ENCODE data around the gene THBS1. TPM values are rescaled to one million over a fixed set of nuclear protein-coding genes. Genes with fewer than 3 reads are reported as not detected.

THBS1 gene
- polyA plus RNA-seq (ENCODE audit: insufficient read length), result 50.9 TPM

DNA sequence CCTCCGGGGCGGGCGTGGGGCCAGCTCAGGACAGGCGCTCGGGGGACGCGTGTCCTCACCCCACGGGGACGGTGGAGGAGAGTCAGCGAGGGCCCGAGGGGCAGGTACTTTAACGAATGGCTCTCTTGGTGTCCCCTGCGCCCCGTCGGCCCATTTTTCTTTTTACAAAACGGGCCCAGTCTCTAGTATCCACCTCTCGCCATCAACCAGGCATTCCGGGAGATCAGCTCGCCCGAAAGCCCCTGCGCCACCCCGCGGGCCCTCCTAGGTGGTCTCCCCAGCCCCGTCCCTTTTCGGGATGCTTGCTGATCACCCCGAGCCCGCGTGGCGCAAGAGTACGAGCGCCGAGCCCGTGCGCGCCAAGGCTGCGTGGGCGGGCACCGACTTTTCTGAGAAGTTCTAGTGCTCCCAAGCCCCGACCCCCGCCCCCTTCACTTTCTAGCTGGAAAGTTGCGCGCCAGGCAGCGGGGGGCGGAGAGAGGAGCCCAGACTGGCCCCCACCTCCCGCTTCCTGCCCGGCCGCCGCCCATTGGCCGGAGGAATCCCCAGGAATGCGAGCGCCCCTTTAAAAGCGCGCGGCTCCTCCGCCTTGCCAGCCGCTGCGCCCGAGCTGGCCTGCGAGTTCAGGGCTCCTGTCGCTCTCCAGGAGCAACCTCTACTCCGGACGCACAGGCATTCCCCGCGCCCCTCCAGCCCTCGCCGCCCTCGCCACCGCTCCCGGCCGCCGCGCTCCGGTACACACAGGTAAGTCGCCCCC, at the start of gene THBS1:
Gene THBS1 (plus strand): TSS at position 595 of the 757 bp plus-strand sequence. CDS start 779 bp downstream, outside the sequence.
- peak; percentile 90 for DNase-seq

DNA sequence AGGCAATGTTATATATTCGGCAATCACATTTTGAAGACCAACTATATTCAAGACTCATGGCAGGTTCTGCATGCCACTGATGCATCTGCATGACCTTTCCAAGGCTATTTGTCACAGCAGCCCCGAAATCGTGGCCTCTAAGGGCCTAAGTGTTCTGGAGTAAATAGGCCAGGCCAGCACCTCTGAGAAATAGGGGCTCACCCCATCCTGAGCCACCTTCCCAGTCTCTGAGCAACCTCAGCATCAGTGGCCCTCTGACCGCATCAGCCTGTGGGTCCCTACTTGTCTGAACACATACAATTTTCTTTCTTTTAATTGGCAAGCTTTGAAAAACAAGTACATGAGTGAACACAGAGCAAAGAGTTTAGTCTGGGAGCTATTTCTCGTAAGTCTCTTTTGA, 45.9 kb upstream of the THBS1 start:
- no peak for DNase-seq

DNA sequence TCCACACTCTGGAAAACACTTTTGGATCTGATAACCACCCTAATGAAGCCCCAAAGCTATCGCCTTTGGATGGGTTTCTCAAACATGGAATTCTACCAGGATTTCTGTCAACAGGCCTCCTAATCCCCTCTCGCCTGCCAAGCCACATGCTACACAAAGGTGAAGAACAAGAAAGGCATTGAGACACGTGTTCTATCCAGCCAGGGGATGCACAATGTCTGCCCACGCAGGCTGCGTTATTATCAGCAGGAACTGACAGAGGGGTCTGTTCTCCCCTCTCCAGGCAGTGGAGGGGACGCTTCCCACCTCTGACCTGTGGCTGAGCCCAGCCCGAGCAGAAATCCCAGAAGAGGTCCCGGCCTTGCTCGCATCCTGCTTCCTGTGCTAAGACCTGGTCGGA, 45.4 kb upstream of the THBS1 start:
- DNase-seq, result no peak

DNA sequence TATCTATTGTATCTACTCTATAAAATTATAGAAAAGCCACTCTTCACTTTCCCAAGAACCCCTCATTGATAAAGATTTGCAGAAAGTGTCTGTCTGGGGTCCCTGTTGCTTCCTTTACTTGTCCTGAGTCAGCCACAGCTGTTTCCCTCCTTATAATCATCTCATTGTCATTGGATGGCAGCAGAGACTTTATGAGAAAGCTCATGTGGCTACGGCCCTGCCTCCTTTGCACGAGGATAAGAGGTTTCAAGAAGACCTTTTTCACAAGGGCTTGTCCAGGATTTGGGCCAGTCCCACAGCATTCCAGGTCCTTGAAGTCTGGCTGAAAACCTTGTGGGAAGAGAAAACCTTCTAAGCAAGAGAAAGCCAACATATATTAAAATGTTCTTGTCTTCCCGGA, 41.9 kb upstream of the THBS1 start:
- no peak for DNase-seq

DNA sequence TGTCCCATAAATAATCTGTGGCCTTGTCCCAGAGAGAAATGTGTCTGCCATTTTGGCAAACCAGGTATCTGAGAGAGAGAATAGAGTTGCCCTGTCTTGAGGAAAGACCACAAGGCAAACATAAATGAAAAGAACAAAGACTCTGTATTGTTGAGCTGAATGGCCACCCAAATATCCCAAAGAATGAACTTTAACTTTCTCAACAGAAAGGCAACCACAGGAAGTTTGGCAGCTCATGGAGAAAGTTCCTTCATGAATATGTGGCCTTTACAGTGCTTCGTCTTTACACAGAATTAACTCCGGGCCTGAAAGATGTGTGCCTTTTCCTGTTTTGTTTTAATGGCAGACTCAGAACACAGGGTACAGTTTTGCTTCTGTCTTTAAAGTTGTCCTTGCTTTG, 41.4 kb upstream of the THBS1 start:
- DNase-seq, result no peak

DNA sequence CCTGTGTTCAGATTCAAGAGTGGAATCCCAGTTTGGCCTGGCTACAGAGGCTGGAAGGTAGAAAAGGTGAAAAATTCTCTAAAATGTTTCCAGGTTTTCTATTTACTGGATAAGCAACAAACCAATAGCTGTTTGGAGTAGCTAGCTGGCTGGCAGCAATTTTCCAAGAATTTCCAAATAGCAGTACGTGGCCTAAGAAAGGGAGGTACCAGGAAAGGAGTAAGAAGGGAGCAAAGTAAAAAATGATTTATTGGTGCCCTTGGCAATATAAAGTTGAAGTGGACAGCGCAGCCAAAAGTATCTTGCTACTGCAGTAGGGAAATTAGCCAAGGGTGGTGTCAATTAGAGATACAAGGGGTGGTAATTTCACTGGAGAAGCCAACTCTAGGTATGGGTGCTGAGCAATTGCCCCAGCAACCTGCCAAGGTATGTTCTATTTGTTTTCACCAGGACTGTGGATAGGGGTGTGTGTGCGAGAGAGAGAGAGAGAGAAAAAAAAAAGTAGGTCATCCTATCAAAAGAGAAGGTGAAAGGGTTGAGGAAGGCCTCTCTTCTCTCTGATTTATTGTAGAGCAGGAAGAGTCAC, 40.8 kb upstream of the THBS1 start:
- no peak for DNase-seq

DNA sequence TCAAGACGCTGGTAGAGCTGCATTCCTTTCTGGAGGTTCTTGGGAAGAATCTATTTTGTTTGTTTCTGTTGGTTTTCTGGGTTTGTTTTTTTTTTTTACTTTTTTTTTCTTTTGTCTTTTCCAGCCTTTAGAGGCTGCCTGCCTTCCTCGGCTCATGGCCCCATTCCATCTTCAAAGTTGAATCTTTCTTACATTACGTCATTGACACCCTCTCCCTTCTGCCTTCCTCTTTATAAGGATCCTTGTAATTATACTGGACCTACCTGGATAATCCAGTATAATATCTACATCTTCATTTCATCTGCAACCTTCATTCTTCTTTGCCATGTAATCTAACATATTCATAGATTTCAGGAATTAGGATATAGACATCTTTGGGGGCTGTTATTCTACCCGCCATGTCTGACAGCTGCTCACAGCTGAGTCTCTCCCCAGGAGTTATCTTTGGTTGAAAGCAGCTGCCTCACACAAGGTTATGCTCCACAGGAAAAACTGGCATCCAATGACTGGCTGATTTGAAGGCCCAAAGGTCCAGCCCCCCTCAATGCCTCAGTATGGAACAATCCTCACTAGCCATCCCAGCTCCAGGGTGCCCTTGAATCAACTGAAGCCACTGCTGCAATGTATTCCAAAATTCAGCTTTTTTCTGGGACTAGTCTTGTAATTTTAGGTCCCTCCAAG, 38.4 kb upstream of the THBS1 start:
- no peak for DNase-seq

DNA sequence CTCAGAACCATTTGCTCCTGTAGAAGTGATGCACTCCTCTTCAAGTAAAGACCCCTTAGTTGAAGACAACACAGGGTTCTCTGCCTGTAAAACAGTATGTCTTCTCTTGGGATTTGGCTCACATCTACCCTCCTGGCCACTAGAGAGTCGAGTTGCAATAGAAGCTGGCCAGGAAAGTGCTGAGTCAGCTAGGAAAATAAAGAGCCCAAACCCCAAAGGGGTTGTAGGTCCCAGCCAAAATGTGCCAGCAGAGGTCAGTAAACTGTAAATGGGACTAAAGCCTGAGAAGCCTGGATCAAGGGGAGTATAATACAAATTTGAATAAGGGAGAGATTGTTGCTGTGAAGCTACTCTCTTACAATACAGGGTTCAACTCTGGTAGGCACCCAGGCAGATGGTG, 37.2 kb upstream of the THBS1 start:
- no peak for DNase-seq

DNA sequence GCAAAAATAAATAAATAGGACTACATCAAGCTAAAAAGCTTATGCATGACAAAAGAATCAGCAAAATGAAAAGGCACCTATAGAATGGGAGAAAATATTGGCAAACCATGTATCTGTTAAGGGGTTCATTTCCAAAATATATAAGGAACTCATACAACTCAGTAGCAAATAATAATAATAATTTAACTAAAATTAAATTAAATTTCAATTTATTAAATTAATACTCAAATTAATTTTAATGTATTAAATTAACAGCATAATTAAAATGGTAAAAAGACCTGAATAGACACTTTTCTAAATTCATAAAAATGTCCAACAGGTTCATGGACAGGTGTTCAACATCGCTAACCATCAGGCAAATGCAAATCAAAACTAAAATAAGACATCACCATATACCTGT, 34.0 kb upstream of the THBS1 start:
- no peak for DNase-seq

DNA sequence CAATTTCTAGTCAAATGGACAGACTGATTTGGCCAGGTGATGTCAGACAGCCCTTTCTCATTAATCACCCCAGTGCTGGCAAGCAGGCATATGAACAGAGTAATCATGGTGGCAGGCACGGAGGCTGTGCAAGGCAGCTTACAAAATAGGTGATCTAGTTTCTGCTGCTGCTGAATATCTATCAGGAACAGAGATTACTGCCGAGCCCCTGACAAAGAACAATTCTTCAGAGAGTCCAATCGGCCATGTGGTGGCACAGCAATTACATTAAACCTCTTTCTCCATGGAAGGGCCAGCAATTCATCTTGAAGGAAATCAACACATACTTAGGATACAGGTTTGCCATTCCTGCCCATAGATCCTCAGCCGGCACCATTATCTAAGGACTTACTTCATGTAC, 32.3 kb upstream of the THBS1 start:
- DNase-seq, result no peak

DNA sequence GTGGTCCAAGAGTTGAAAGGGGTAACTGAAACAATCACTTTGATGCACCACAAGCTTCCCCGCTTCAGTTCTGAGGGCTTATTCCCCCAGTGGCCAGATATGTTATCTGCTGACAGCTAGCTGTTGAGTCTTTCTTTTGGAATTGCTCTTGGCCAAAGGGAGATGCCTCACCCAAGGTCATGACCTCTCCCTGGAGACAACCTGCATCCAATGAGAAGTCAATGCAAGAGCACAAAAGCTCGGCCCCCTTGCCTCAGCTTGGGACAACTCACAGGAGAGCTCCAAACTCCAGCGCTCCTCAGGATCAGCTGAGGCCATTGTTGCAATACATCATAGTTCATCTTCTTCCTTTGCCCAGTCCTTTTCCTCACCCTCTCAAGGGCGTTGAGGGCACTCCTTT, 31.0 kb upstream of the THBS1 start:
- DNase-seq, result no peak

DNA sequence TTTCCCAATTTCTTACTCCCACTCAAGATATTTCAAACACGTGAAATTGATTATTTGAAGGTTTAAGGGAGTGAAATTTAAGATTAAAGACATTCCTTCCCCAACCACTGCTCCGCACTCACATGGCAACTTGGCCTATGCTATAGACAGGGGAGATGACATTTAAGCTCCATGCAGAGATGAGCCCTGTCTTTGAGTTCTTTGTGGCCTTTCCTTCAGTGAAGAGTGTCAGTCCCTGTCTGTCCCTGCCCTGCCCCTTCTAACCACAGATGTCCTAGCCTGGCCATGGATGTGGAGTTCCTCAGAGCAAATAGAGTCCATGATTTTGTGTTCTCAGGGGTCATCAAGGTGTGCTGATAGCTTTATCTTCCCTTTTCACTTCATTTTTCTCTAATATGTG, 29.4 kb upstream of the THBS1 start:
- DNase-seq, result no peak

DNA sequence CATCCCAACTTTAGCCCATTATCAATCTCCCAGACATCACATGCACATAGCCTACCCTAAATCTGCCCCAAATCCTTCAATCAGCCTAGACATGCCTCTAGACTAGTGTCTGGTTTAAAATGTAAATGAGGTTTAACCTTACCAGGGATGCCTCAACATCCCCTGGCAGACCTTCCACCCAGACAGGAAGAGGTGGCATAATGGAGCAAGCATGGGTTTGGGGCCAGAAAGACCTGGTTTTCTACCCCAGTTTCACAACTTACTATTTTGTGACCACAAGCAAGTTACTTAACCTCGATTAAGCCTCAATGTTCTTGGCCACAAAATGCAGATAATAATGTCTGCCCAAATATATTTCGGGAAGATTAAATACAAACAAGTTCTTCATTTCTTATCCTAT, 28.3 kb upstream of the THBS1 start:
- DNase-seq, result no peak

DNA sequence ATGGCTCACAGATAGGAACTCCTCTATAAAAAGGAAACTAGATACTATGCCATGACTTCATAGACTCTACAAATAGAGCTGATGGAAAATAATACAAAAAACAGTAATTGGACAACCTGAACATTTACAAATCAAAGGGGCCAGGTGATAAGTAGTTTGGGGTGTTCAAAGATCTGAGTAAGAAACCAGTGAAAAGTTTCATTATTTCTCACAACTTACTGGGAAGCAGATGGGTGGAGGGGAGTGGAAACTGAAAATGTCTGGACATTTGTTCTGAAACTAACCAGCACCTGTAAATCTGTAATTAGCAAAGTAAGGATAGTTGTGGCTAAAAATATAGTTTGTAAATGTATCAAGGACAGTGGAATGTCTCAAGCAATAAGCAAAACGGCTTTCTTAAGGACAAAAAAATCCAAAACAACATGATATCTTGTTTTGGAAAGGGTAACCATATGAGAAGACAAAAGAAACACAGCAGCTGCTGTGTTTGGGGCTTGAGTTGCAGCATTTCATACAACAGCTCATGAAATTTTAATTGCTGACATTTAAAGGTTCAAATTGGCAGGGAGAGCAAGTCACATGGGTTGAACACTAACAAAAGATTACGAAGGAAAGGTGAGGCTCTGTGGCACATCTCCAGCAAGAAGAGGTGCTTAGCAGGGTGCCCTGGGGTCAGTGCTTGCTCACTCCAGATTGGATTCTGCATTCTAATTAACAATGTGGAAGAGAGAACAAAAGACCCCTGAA, 26.8 kb upstream of the THBS1 start:
- no peak for DNase-seq

DNA sequence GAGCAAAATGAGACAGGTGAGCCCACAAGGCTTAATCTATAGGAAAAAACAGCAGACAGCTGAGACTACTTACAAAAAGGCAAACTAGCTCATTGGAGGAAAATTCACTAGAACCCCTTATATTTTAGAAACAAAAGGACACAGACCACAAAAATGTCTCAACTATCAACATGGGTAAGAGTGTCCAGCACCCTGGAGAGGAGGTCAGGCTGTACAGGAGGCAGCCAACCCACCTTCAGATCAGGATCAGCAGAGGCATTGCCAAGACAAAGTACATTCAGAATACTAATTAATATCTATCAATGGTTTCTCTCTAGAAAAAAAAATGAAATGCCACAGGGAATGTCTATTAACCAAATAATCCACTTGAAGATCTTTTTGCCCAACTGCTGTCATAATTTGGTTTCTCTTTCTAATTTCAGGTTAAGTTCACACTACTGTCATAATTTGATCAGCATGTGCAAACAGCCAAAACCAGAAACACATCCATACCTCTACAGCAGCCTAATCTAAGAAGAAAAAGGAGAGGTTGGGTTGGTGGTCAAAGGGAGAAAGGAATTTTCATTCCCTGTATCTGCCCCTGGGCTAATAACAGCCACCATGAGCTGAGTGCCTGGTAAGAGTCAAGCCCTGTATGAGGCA, 26.0 kb upstream of the THBS1 start:
- DNase-seq, result no peak

DNA sequence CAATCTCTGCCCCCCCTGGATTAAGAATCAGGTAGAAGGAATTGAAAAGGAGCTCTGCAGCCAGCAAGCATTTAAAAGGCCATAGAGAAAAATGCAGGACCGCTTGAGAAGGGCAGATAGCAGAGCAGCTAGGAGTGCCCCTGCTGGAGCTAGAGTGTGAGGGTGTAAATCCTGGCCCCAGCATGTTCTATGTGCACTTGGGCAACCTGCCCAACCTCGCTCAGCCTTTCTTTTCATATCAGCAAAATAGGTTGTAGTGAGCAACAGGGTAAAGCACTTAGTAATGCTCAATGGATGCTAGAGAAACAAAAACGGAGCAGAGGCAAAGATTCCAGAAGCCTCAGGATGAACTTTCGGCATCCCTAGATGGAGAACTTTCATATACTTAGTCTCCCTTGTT, 25.0 kb upstream of the THBS1 start:
- DNase-seq, result no peak

DNA sequence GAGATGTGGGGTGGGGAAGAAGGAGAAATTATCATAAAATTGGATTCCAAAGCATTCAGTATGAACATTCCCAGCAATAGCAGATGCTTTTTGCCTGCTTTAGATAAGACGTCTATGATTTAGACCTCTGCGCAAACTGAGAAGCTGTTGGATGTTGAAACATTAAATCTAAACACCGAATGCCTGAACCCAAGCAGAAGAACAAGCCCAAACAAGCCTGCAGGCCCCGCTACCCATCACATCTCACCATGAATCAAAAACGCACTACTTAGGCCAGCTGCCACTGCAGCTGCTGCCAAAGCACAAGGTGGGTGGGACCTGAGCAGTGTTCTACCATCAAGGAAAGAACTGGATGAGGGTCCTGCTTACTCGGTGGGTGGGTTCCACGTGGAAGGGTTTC, 24.4 kb upstream of the THBS1 start:
- no peak for DNase-seq

DNA sequence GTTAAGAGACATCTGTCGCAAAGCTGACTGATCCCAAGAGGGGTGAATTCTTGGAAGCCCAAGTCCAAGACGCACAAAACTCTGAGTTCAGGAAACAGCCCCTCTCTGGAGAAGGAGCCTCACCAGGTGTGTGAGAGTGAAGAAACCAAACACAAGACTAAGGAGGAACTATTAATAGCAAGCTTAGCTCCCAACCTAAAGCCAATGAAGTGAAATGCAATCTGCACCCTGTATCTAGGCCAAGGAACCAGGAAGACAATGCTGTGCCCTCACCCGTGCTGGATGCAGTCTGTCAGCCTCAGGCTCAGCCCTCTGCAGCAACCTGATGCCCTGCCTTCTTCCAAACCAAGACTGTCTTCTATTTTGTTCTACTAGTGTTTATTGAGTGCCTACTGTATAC, 22.5 kb upstream of the THBS1 start:
- DNase-seq, result no peak

DNA sequence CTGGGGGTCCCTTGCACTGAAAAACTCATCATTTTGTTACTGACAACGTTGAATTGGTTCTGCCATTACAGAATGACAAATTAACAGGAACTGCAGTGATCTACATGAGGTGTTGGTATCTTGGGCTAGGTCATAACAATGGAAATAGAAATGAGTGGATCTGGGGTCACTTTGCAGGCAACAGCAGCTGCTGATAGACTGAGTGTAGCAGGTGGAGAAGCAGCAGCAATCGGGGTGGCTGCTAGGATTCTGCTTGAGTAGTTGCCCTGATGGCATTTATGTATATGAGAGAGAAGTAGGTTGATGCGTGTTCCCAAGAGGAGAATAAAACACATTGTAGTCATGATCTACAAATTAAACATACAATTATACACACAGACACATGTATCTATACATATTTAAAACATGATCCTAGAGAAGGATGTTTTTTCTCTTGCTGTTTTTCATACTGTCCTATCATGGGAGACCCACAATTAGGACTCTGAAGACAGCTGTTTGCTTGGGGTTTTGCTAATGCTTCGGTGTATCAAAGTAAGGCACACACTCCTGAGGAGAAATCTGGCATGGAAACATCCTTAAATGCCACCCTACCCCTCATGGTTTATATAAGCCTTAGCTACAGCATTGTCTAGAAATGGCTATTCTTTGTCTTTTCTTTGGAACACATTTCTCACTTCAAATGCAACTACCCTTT, 15.8 kb upstream of the THBS1 start:
- DNase-seq, result no peak

DNA sequence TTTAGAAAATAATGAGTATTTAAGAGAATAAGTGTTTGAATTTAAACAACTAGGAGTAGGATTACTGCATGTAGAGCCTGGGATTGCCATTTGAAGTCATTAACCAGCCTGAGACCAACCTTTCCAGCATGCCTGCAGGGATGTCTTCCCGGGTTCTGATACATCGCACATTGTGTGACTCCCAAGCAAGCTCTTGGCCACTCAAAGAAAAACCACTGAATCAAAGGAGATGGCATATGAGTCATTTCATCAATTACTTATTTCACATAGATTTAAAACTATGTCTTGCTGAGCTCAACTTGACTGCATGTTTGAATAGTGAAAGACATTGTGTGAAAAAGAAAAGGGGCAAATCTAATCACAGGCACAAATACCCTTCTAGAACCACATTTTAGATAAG, 15.0 kb upstream of the THBS1 start:
- DNase-seq, result no peak

DNA sequence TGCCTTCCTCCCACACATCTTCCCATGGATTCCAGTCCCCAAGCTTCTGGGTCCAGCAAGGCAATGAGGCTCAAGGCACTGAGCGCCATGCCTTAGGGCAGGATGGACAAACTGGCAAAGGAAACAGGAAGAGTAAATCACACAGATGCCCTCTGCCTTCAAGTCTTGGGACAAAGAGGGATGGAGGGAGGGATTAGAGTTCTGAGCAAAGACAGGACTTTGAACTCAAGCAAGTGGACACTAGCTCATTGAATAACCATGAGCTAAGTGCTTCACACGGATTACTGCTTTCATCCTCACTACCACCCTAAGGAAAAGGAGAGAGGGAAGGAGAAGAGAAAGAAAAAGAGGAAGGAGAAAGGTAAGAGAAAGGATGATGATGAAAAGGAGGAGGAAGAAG, 7.6 kb upstream of the THBS1 start:
- DNase-seq, result no peak

DNA sequence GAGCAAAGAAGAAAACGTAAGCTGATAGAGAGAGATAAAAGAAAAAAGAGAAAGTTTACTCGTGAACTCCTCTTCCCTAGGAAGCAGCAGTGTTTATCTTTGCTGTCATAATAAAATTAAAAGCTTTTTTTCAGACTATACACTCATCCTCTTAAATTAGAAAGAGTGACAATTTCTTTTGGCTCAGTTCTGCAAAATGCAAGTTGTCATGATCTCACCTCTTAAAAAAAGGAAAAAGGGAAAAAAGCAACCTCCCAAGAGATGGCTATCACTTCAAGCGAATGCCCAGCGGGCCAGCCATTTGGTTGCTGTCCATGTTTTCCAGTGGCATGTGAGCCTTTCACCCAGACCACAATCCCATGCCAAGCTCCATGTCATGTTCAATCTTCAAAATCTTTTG, 7.0 kb upstream of the THBS1 start:
- DNase-seq, result no peak
